ENCODE measurements around the gene MRPL53. TPM values are rescaled to one million over a fixed set of nuclear protein-coding genes. Genes with fewer than 3 reads are reported as not detected.

The MRPL53 gene
- total and polyA plus RNA-seq, 2 of the 13 experiments (the other 11 are each of a cell fraction or from before 2014, with no cell fraction given) = 34.3 to 51.9 TPM

DNA sequence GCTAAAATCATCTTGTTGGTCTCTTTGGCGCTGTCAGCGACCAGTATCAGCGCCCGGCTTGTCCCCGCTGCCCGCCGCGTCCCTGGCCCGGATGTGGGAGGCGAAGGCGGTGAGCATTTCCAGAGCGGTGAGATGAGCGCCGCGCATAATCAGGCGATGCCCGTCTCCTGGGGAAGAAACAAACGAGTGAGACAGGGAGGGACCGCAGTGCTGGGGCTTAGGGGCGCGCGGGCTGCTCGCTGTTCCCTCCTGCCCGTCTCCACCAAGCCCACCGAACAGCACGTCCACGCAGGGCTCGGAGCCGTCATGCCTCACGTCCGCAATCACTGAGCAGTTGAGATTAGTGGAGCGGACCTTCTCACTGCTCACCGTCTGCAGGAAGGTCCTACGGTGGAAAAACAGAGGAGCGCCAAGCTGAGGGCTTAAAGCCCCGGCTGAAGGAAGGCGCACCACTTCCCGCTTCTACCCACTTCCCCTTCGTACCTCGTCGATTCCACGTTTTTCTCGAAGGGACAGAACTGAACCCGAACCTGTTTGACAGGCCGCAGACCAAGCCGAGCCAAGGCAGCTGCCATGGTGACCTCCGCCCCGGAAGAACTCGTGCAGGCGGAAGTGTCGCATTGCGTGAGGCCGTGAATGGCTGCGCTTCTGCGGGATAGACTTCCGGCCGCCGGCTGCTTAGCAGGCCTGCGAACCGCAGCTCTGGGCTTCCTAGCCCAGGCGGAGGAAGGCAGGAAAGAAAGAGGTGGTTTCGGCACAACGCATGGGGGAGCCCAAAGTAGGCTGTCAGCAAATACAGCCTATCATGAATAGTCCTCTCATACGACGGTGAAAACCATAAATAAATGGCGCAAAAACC lies at the start of gene MRPL53 (continued):
- peak; percentile 92 for TF ChIP-seq ZHX1 (CRISPR knock-in tag; IDR thresholded peaks at IDR 0.05; ENCODE audit: low read depth)
- TF ChIP-seq ZNF20 (CRISPR knock-in tag; IDR thresholded peaks at IDR 0.05) = peak; percentile 27; the same call in 1 of the 2 replicates
- peak; percentile 93 for TF ChIP-seq BRCA1 (CRISPR knock-in tag; IDR thresholded peaks at IDR 0.05)
- TF ChIP-seq, protein P1, sequence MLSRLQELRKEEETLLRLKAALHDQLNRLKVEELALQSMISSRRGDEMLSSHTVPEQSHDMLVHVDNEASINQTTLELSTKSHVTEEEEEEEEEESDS (CRISPR knock-in tag; IDR thresholded peaks at IDR 0.05; ENCODE audit: borderline replicate concordance) = no peak
- peak; percentile 82 for TF ChIP-seq SMAD3 (CRISPR knock-in tag; IDR thresholded peaks at IDR 0.05)
- no peak for TF ChIP-seq ARNT (IDR thresholded peaks at IDR 0.05)
- TF ChIP-seq PRMT3 (CRISPR knock-in tag; IDR thresholded peaks at IDR 0.05; ENCODE audit: borderline replicate concordance, low read depth) = peak; percentile 99
- TF ChIP-seq MED13 (CRISPR knock-in tag; IDR thresholded peaks at IDR 0.05) = no peak
- TF ChIP-seq GTF3A (CRISPR knock-in tag; conservative IDR thresholded peaks at IDR 0.05) = no peak
- TF ChIP-seq ZC3H13 (CRISPR knock-in tag; IDR thresholded peaks at IDR 0.05) = peak; percentile 100
- no peak for TF ChIP-seq JUND (CRISPR knock-in tag; IDR thresholded peaks at IDR 0.05)
- TF ChIP-seq ZNF318 (CRISPR knock-in tag; IDR thresholded peaks at IDR 0.05) = peak; percentile 99
- peak; percentile 92 for TF ChIP-seq ZMYM4 (CRISPR knock-in tag; IDR thresholded peaks at IDR 0.05)
- peak; percentile 65 for TF ChIP-seq XRCC5 (optimal IDR thresholded peaks at IDR 0.05; ENCODE audit: low read length)
- peak; percentile 90 for TF ChIP-seq KAT7 (CRISPR knock-in tag; IDR thresholded peaks at IDR 0.05; ENCODE audit: borderline replicate concordance)
- peak; percentile 97 for TF ChIP-seq ELF1 (CRISPR knock-in tag; IDR thresholded peaks at IDR 0.05)
- TF ChIP-seq, protein P2, sequence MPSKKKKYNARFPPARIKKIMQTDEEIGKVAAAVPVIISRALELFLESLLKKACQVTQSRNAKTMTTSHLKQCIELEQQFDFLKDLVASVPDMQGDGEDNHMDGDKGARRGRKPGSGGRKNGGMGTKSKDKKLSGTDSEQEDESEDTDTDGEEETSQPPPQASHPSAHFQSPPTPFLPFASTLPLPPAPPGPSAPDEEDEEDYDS (CRISPR knock-in tag; IDR thresholded peaks at IDR 0.05) = peak; percentile 69
- no peak for TF ChIP-seq TRIM24 (CRISPR knock-in tag; IDR thresholded peaks at IDR 0.05)
- TF ChIP-seq CENPX (CRISPR knock-in tag; IDR thresholded peaks at IDR 0.05) = no peak

Data from HepG2 (cell line).